Heart right ventricle (tissue), 16 donors: ENCODE data around the gene TNPO2. TPM values are rescaled to one million over a fixed set of nuclear protein-coding genes. Genes with fewer than 3 reads are reported as not detected.
"Not testable (repeated sequence)": the region's sequence is repeated elsewhere in the genome, so short reads cannot be mapped to it uniquely, and the experiment has no call there.

Experiments
- ATAC-seq, 8 donors: fragments of 200-7000 bp; cut with Tn5 transposase; one replicate each; pipeline ENCODE4 v1.9.1; 2020; ENCODE audit warnings: mild to moderate bottlenecking in 8 of 8, moderate library complexity in 8 of 8, moderate number of reproducible peaks in 1 of 8
- DNase-seq, 2 donors: peaks; one replicate each; pipeline ENCODE4 v3.0.0-alpha.2; 2020
- H3K27ac ChIP-seq, 10 donors: fragments of 200-600 bp; sonication (generic) in 2 of 10; one replicate each; pipeline versions ENCODE4 v1.5.0 to v1.8.0; 2020 to 2022; ENCODE audit warnings: mild to moderate bottlenecking in 3 of 10
- H3K27me3 ChIP-seq, 7 donors: fragments of 200-600 bp; one replicate each; pipeline ENCODE4 v1.8.0; 2021 to 2022; ENCODE audit warnings: mild to moderate bottlenecking in 2 of 7
- H3K36me3 ChIP-seq, 9 donors: fragments of 200-600 bp; sonication (generic) in 1 of 9; one replicate each; pipeline versions ENCODE4 v1.5.0 to v1.8.0; 2020 to 2022; ENCODE audit warnings: mild to moderate bottlenecking in 2 of 9
- H3K4me1 ChIP-seq, 9 donors: fragments of 200-600 bp; sonication (generic) in 1 of 9; one replicate each; pipeline versions ENCODE4 v1.5.0 to v1.8.0; 2020 to 2022; ENCODE audit warnings: mild to moderate bottlenecking in 4 of 9
- H3K4me3 ChIP-seq, 10 donors: fragments of 200-600 bp; sonication (generic) in 2 of 10; one replicate each; pipeline versions ENCODE4 v1.5.0 to v1.8.0; 2020 to 2022; ENCODE audit warnings: mild to moderate bottlenecking in 7 of 10, moderate library complexity in 2 of 10
- H3K9me3 ChIP-seq, 11 donors: fragments of 200-600 bp in 10 of 11; sonication (generic) in 2 of 11; one replicate each; pipeline versions ENCODE4 v1.5.0 to v1.8.0; 2013 to 2022; ENCODE audit warnings: mild to moderate bottlenecking in 2 of 11, control low read depth in 1 of 11, moderate library complexity in 1 of 11
- WGBS, 2 donors: extraction: QIAGEN DNeasy Blood & Tissue Kit; methylation state at CpG; one replicate each; pipeline ENCODE4 v1.1.7; 2013; ENCODE audit warnings: inconsistent platforms in 1 of 2; 5-methylcytosine and 5-hydroxymethylcytosine counted together
- intact Hi-C, 10 donors: fragments of 100-400 bp; cut with DNase I; formaldehyde crosslinking; loops; one replicate each; pipeline versions ENCODE4 v1.11.1 to v1.14.2; 2022
- polyA plus RNA-seq, 2 donors: library from polyadenylated mRNA; stranded (reverse); fragments of 200-250 nt; gene quantifications; one replicate each; pipeline ENCODE4 v1.2.3, GENCODE V29; 2013
- total RNA-seq, 10 donors: library from RNA; stranded (reverse); fragmentation: NEBNext Ultra II Directional in 3 of 10; extraction: Animal tissue kit (Norgen Biotek cat#: 25700) in 3 of 10; gene quantifications; one replicate each; pipeline versions ENCODE4 v1.2.1 to v1.2.4, GENCODE V29; 2021 to 2023
- TF ChIP-seq, protein P1 (sequence below), 9 donors: fragments of 200-600 bp; sonication (generic) in 2 of 9; IDR thresholded peaks; one replicate each; pipeline versions ENCODE4 v1.5.0 to v1.8.0; 2021 to 2022; ENCODE audit warnings: antibody characterized with exemption in 9 of 9, mild to moderate bottlenecking in 5 of 9, moderate library complexity in 1 of 9
- donor health status: Arrhythmogenic right ventricular cardiomyopathy.
- donor health status: ischemic (EF 13 %, LVEDD 7.1; RV severe dilation, severe dysfunction).
- donor health status: healthy with polysubstance abuse.
- donor health status: DM: no; HTN: yes; CAD: no.
- donor health status: DM: no; HTN: no; CAD: no.
- donor health status: ischemic (EF 25% LVEDD 6.9; RV normal size, moderate dysfunction).
- donor health status: ischemic (EF 25% LVEDD 5.7; RV mildly dilated, moderate dysfunction).
- donor health status: healthy.
- donor health status: DM: yes; HTN: yes; CAD: no.
- donor health status: Ischemic cardiomyopathy.
- donor health status: ischemic (EF 35%, LVEDD 5.7; RV mildly dilated, moderate dysfunction).
- donor health status: nonischemic (EF 11% LVEDD 7.7; RV severe dilation, severe dysfunction).
- donor health status: DM: yes; HTN: yes; CAD: no.
- donor health status: PGD.
- donor health status: ischemic (EF 29% LVEDD 5.4; RV normal size, mild dysfunction).
- donor health status: nonischemic (EF 23%, LVEDD 6.1; RV moderate dilation, normal function).

Gene TNPO2
- total and polyA plus RNA-seq, 12 donors, result 17.3 to 51.1 (median 40.7) TPM

GRCh38 chr19:12698138-12698537, 25.6 kb downstream of the TNPO2 start:
- WGBS, 2 donors, result 78 to 82% methylated on average over 6 of the region's 6 CpGs
- Histone ChIP-seq H3K36me3 (peaks cover 4 to 53% (median 26%) of the 10 kb centered on the region in 9 donors), H3K9me3 (no peaks in the 10 kb centered on the region), H3K27me3 (no peaks in the 10 kb centered on the region), H3K4me3 (no peak overlapping the region), H3K27ac (no peak overlapping the region), H3K4me1 (peaks cover 5 to 23% (median 16%) of the 10 kb centered on the region in 9 donors)
- TF ChIP-seq, protein P1, sequence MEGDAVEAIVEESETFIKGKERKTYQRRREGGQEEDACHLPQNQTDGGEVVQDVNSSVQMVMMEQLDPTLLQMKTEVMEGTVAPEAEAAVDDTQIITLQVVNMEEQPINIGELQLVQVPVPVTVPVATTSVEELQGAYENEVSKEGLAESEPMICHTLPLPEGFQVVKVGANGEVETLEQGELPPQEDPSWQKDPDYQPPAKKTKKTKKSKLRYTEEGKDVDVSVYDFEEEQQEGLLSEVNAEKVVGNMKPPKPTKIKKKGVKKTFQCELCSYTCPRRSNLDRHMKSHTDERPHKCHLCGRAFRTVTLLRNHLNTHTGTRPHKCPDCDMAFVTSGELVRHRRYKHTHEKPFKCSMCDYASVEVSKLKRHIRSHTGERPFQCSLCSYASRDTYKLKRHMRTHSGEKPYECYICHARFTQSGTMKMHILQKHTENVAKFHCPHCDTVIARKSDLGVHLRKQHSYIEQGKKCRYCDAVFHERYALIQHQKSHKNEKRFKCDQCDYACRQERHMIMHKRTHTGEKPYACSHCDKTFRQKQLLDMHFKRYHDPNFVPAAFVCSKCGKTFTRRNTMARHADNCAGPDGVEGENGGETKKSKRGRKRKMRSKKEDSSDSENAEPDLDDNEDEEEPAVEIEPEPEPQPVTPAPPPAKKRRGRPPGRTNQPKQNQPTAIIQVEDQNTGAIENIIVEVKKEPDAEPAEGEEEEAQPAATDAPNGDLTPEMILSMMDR (IDR thresholded peaks at IDR 0.05), result no peak
- no peak for ATAC-seq
- intact Hi-C loops, result no loop called here
- DNase-seq, result no peak

DNA sequence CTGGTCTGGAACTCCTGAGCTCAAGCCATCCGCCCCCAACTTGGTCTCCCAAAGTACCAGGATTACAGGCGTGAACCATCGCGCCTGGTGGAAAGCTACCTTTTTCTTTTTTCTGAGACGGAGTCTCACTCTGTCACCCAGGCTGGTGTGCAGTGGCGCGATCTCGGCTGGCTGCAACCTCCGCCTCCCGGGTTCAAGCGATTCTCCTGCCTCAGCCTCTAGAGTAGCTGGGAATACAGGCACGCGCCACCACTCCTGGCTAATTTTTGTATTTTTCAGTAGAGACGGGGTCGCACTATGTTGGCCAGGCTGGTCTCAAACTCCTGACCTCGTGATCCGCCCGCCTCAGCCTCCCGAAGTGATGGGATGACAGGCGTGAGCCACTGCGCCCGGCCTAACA, 26.3 kb downstream of the TNPO2 start:
- Histone ChIP-seq H3K4me3 (peak overlapping the region in 5 of 10 donors; percentile 81 to 92 (median 87)), H3K36me3 (peaks cover 0 to 46% (median 20%) of the 10 kb centered on the region in 9 donors), H3K27ac (peak overlapping the region in 2 of 10 donors; percentile 90), H3K4me1 (peaks cover 5 to 23% (median 16%) of the 10 kb centered on the region in 9 donors)
- DNase-seq, intact Hi-C loops, H3K27me3 ChIP-seq, H3K9me3 ChIP-seq, ATAC-seq: not testable (repeated sequence)
- 96 to 97% methylated on average over 22 of the region's 22 CpGs for WGBS, 2 donors

DNA sequence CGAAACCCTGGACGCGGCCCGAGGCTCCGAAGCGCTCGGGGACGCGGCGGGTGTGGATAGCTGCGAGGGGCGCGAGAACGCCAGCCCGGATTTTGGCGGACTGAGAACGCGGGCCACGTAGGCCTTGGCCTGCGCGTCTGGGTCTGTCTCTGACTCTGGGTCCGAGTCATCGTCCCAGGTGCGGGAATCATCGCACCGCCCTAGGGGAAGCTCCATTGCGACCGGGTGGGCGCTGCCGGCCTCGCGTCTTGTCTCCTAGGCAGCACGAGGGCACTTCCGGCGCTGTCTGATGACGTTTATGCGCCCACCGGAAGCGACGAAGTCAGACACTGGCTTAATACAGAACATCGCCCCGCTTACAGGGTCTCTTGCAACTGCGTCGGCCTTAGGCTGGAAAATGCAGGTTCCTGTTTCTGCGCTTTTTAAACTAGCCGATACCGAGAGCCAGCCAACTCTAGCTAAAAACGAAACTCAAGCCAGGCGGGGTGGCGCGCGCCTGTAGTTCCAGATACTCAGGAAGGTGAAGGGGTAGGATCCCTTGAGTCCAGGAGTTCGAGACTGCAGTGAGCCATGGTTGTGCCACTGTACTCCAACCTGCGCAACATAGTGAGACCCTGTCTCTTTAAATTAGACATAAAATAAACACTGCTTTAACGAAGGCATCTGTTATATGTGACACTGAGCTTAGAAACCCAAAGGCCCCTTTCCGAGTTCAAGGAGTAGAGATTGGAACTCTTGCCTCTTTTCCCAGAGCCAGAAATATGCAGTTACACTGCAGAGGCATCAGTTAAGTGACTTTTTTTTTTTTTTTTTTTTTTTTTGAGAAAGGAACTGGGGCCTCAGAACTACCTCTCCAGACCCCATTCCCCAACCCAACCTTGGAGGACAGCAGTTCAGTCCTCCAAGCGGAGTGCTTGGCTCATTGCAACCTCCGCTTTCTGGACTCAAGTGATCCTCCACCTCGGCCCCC, 27.1 kb downstream of the TNPO2 start, which contains the start of gene FBXW9:
Gene FBXW9 (minus strand): TSS at position 266 of the 970 bp plus-strand sequence. CDS start 50 bp downstream, at position 216.
- H3K4me3 ChIP-seq, result peak within 1 kb of the TSS; percentile 72 to 100 (median 88)
- peak within 1 kb of the TSS in 9 of 10 donors; percentile 59 to 95 (median 90) for H3K27ac ChIP-seq
- DNase-seq, result peak; percentile 96 to 97
- 7% methylated on average over 59 of the region's 59 CpGs for WGBS, 2 donors
- peak; percentile 89 to 96 (median 95) for ATAC-seq
- H3K9me3 ChIP-seq, result no peaks in the 10 kb centered on the region
- TF ChIP-seq, protein P1 (IDR thresholded peaks at IDR 0.05), result no peak
- H3K27me3 ChIP-seq, result no peaks in the 10 kb centered on the region
- intact Hi-C loops, result no loop called here
- peaks cover 5 to 23% (median 16%) of the 10 kb centered on the region in 9 donors for H3K4me1 ChIP-seq
- peaks cover 0 to 39% (median 12%) of the 10 kb centered on the region in 9 donors for H3K36me3 ChIP-seq

- Histone ChIP-seq H3K4me3 (peak overlapping the region; percentile 72 to 100 (median 88)), H3K4me1 (peaks cover 5 to 23% (median 16%) of the 10 kb centered on the region in 9 donors), H3K9me3 (no peaks in the 10 kb centered on the region), H3K27me3 (no peaks in the 10 kb centered on the region), H3K36me3 (peaks cover 0 to 32% (median 7%) of the 10 kb centered on the region in 9 donors), H3K27ac (peak overlapping the region in 8 of 10 donors; percentile 59 to 95 (median 88))
- TF ChIP-seq, protein P1 (IDR thresholded peaks at IDR 0.05), result no peak
- DNase-seq (no peak), ATAC-seq (peak in 2 of 8 donors; percentile 14 to 53)
- intact Hi-C loops, result no loop called here
- 3% methylated on average over 32 to 36 of the region's 36 CpGs for WGBS, 2 donors
Measured at GRCh38 chr19:12695997-12696365, 27.8 kb downstream of the TNPO2 start.
